HepG2 (cell line): Measurements from ENCODE around the gene PMVK. TPM values are rescaled to one million over a fixed set of nuclear protein-coding genes. Genes with fewer than 3 reads are reported as not detected.

Experiments
- ATAC-seq: fragments of 200-7000 bp; cut with Tn5 transposase; 3 replicates; pipeline ENCODE4 v1.9.1; 2020; ENCODE audit warnings: mild to moderate bottlenecking, moderate library complexity
- BruUV-seq: library from RNA; stranded (reverse); fragments of 400-500 nt; replicated peaks from 2 replicates; lab custom pipeline; 2021; lab: Mats Ljungman, UMichigan
- CTCF ChIA-PET: fragments of 300-600 bp; formaldehyde crosslinking; extraction: SDS; loops from one replicate; lab custom pipeline; 2021; ENCODE audit warnings: low total read pairs, inconsistent platforms, low intra/inter-chr PET ratio; lab: Yijun Ruan, JAX
- POLR2A ChIA-PET: fragments of 350-600 bp; sonication (Branson Sonifier 250); formaldehyde crosslinking; loops from one replicate; lab custom pipeline; 2020; ENCODE audit warnings: antibody characterized with exemption, inconsistent platforms; lab: Yijun Ruan, JAX
- DNase-seq: peaks from one replicate; pipeline ENCODE4 v3.0.0-alpha.2; 2015; ENCODE audit warnings: low spot score
- FAIRE-seq: peaks from 3 replicates; lab custom pipeline; 2011; peaks lifted over from hg19 to GRCh38; lab: Jason Lieb, UNC
- H2AFZ ChIP-seq: one replicate; pipeline ENCODE4 v1.6.1; 2011; ENCODE audit warnings: low read length, inconsistent platforms
- H3K27ac ChIP-seq: fragments of 300-600 bp; 3 replicates; pipeline ENCODE4 v1.8.0; 2011; ENCODE audit warnings: mixed run types, mild to moderate bottlenecking, mixed read lengths, low read length, inconsistent platforms; ENCODE audit not compliant: insufficient read depth; ENCODE audit errors: extremely low read length
- H3K27me3 ChIP-seq, 2 experiments: fragments of 200-600 bp in 1 of 2; 2 replicates in 1 of 2; 3 replicates in 1 of 2; pipeline versions ENCODE4 v1.6.0 to v1.8.0; 2011; ENCODE audit warnings: low read length in 2 of 2, mild to moderate bottlenecking in 2 of 2, moderate library complexity in 2 of 2, inconsistent platforms in 1 of 2; ENCODE audit not compliant: insufficient read depth in 2 of 2, control insufficient read depth in 1 of 2
- H3K36me3 ChIP-seq, 2 experiments: fragments of 200-600 bp in 1 of 2; replicated peaks in 1 of 2; 2 replicates in 1 of 2; 3 replicates in 1 of 2; pipeline versions ENCODE4 v1.5.1 to v1.8.0; 2011; ENCODE audit warnings: low read length in 2 of 2, inconsistent platforms in 1 of 2; ENCODE audit not compliant: insufficient read depth in 2 of 2, control insufficient read depth in 1 of 2
- H3K4me1 ChIP-seq: 2 replicates; pipeline ENCODE4 v1.5.1; 2012; ENCODE audit warnings: low read length, inconsistent platforms; ENCODE audit not compliant: insufficient read depth
- H3K4me2 ChIP-seq: 2 replicates; pipeline ENCODE4 v1.6.0; 2011; ENCODE audit warnings: low read depth, low read length, inconsistent platforms
- H3K4me3 ChIP-seq, 3 experiments: fragments of 200-600 bp in 1 of 3; sonication (generic), shearing (Covaris generic) in 1 of 3; replicated peaks in 1 of 3; 2 replicates each; pipeline ENCODE4 v1.5.1; 2011 to 2016; ENCODE audit warnings: low read length in 3 of 3, inconsistent platforms in 2 of 3, low read depth in 2 of 3, mild to moderate bottlenecking in 2 of 3, control low read depth in 1 of 3, mixed read lengths in 1 of 3; ENCODE audit not compliant: insufficient read depth in 1 of 3
- H3K79me2 ChIP-seq: one replicate; pipeline ENCODE4 v1.6.1; 2011; ENCODE audit warnings: low read length, inconsistent platforms; ENCODE audit not compliant: insufficient read depth
- H3K9ac ChIP-seq: 2 replicates; pipeline ENCODE4 v1.6.0; 2011; ENCODE audit warnings: mild to moderate bottlenecking, low read depth, low read length, inconsistent platforms; ENCODE audit not compliant: insufficient read depth
- H3K9me3 ChIP-seq: 2 replicates; pipeline ENCODE4 v1.5.1; 2012; ENCODE audit warnings: mild to moderate bottlenecking, low read length
- H4K20me1 ChIP-seq: 2 replicates; pipeline ENCODE4 v1.6.0; 2011; ENCODE audit warnings: inconsistent platforms, mild to moderate bottlenecking, low read length, moderate library complexity; ENCODE audit not compliant: insufficient read depth
- ATF7 ChIP-seq, 2 experiments: fragments of 450-650 bp in 1 of 2; sonication (generic) in 1 of 2; formaldehyde crosslinking in 1 of 2; IDR thresholded peaks; 2 replicates each; pipeline versions ENCODE4 v1.4.0 to v1.6.1; 2016 to 2020; ENCODE audit warnings: antibody characterized with exemption in 1 of 2, mild to moderate bottlenecking in 1 of 2, missing genetic modification reagents in 1 of 2
- E2F2 ChIP-seq: sonication (generic); formaldehyde crosslinking; IDR thresholded peaks from 2 replicates; pipeline ENCODE4 v1.4.0; 2020; ENCODE audit warnings: missing genetic modification reagents, borderline replicate concordance
- ETV5 ChIP-seq: IDR thresholded peaks from 2 replicates; pipeline ENCODE4 v1.6.1; 2018; ENCODE audit warnings: missing biosample characterization, missing genetic modification reagents, inconsistent platforms, borderline replicate concordance
- HOXA3 ChIP-seq: sonication (generic); formaldehyde crosslinking; IDR thresholded peaks from 2 replicates; pipeline ENCODE4 v1.5.0; 2020; ENCODE audit warnings: missing genetic modification reagents
- RBFOX2 ChIP-seq: fragments of 200-400 bp; formaldehyde crosslinking; IDR thresholded peaks from 2 replicates; pipeline ENCODE4 v1.6.1; 2017; ENCODE audit warnings: low read depth, mild to moderate bottlenecking, low read length
- RBM22 ChIP-seq: fragments of 200-400 bp; formaldehyde crosslinking; optimal IDR thresholded peaks from 2 replicates; pipeline ENCODE3; 2017; ENCODE audit warnings: mild to moderate bottlenecking, low read length, moderate library complexity
- SYNCRIP ChIP-seq: fragments of 200-400 bp; formaldehyde crosslinking; IDR thresholded peaks from 2 replicates; pipeline ENCODE4 v1.6.1; 2018; ENCODE audit warnings: mild to moderate bottlenecking, low read depth, low read length; ENCODE audit not compliant: insufficient read depth
- TGIF2 ChIP-seq: IDR thresholded peaks from 2 replicates; pipeline ENCODE4 v1.6.1; 2016; ENCODE audit warnings: control low read depth, missing compliant biosample characterization
- THAP8 ChIP-seq: sonication (generic); formaldehyde crosslinking; IDR thresholded peaks from 2 replicates; pipeline ENCODE4 v1.5.1; 2020; ENCODE audit warnings: missing genetic modification reagents, mild to moderate bottlenecking, borderline replicate concordance
- ZBTB21 ChIP-seq: sonication (generic); formaldehyde crosslinking; IDR thresholded peaks from 2 replicates; pipeline ENCODE4 v1.4.0; 2020; ENCODE audit warnings: missing genetic modification reagents
- ZNF597 ChIP-seq: sonication (generic); formaldehyde crosslinking; IDR thresholded peaks from 2 replicates; pipeline ENCODE4 v1.5.0; 2020; ENCODE audit warnings: missing genetic modification reagents
- WGBS: methylation state at CpG from one replicate; pipeline ENCODE4 v1.1.6; 2017; ENCODE audit warnings: low lambda C conversion rate; 5-methylcytosine and 5-hydroxymethylcytosine counted together
- in situ Hi-C: cut with HindIII; loops from 2 replicates; pipeline ENCODE4 v1.10.0; 2017; ENCODE audit warnings: low pct_unique_long_range_greater_than_20kb; ENCODE audit not compliant: extremely low pct_ligation_motif_present
- intact Hi-C: fragments of 100-400 bp; cut with micrococcal nuclease; formaldehyde crosslinking; loops from one replicate; pipeline ENCODE4 v1.10.0; 2022; ENCODE audit not compliant: unreplicated experiment
- polyA plus RNA-seq, 8 experiments: library from polyadenylated mRNA; depleted of rRNA in 3 of 8; stranded (reverse) in 7 of 8; unstranded in 1 of 8; fragments of >200 nt; fragmentation: Illumina TruSeq in 4 of 8; extraction: Trizol in 4 of 8; gene quantifications; 2 replicates each; pipeline versions ENCODE4 v1.2.1 to v1.2.3, GENCODE V29; 2011 to 2016; ENCODE audit warnings: low read depth in 4 of 8, missing spikeins in 1 of 8, mixed read lengths in 1 of 8; ENCODE audit not compliant: insufficient read depth in 1 of 8
- total RNA-seq, 5 experiments: library from RNA; depleted of rRNA; stranded (reverse); fragments of >200 nt; fragmentation: Illumina TruSeq; extraction: Trizol; gene quantifications; 2 replicates each; pipeline ENCODE4 v1.2.3, GENCODE V29; 2016; ENCODE audit warnings: low read depth in 1 of 5

The PMVK gene
- total and polyA plus RNA-seq, 2 of the 13 experiments (the other 11 are each of a cell fraction or from before 2014, with no cell fraction given): 3.9 to 12.6 TPM

DNA sequence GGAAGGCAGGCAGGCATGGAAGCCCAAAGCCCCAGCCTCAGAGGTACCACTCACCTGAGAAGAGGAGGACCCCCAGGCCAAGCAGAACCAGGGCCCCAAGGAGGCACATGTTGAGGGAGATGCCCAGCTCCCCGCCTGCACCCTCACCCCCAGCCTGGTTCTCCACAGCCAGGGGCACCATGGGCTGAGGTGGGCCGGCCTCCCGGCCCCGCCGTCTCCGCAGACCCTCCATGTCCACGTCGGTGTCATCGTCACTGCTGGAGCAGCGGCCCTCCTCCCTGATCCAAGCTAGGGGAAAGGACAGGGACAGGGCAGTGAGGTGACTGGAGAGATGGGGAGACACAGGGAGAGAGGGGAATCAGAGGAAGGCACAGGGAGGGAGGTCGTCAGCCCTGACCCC lies 11.6 kb upstream of the PMVK start:
- WGBS: 97% methylated on average over 10 of the region's 11 CpGs
- no peak overlapping the region for H3K4me2 ChIP-seq
- H3K9ac ChIP-seq: no peak overlapping the region
- no peak overlapping the region for H3K4me3 ChIP-seq
- no peaks in the 10 kb centered on the region for H4K20me1 ChIP-seq
- in situ Hi-C loops: no loop called here
- intact Hi-C loops: no loop called here
- DNase-seq (no peak), ATAC-seq (no peak), FAIRE-seq (no peak)
- H3K36me3 ChIP-seq: peaks cover 4 to 7% of the 10 kb centered on the region in 2 experiments; a peak in 2 of 5 replicates
- no peak overlapping the region for H3K27ac ChIP-seq
- no peaks in the 10 kb centered on the region for H3K9me3 ChIP-seq
- ChIA-PET POLR2A (interaction anchor here (1.7 kb wide), 1 partner anchor 12 kb away, joined by 4 read pairs; the partner anchor contains the start of gene PMVK), CTCF (no interaction called here)
- no peaks in the 10 kb centered on the region for H3K79me2 ChIP-seq
- no peaks in the 10 kb centered on the region for H3K27me3 ChIP-seq
- H3K4me1 ChIP-seq: peaks cover 40% of the 10 kb centered on the region
- BruUV-seq: no TSS peak
- no peak overlapping the region for H2AFZ ChIP-seq
- TF ChIP-seq RBFOX2: peak; percentile 32; the same call in 1 of the 2 replicates
- TF ChIP-seq ZBTB21 (CRISPR knock-in tag): no peak

DNA sequence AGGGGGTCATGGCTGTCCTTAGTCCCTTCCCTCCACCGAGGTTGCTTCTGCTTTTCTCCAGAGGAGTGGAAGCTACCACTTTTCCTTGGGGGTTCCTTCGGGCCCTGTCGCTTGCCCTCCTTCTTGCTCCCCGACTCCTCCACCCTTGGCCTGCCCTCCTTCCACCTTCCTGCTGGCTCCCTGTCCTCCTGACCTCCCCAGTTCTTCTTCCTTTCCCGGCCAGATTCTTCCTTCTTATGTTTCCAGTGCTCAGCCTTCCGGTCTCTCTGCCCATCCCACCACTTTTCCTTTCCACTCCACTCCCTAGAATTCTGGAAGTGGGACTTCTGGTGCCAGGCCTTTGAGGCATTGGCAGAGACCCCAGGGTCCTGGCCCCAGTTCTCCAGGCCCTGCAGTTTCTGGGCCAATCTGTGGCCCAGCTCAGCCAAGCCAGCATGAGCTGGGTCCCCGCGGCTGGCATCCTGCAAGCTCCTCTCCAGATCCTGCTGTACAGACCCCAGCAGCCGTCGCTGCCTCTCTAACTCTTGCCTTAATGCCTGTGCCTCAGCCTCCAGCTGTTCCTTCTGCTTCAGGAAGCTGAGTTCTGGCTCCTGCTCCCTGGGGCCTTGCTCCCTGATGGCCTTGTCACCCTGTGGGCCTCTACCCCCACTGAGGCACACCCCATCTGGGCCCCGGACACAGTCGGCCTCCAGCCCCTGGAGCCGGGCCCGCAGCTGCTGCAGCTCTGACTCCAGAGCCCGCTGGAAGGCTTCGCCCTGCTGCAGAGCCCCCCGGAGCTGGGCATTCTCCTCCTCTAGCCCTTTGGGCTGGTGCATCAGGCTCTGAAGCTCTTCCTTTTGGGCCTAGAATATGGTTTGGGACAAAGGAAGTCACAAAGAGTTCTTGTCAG lies 9.7 kb upstream of the PMVK start:
- POLR2A ChIA-PET: interaction anchor here (2.7 to 3.0 kb wide), 2 partner anchors 10 to 15 kb away, joined by 18 to 22 read pairs; partner anchors contain the start of genes PMVK and PYGO2
- intact Hi-C loops (no loop called here), in situ Hi-C loops (no loop called here)
- H3K4me1 ChIP-seq: peaks cover 47% of the 10 kb centered on the region
- H3K4me2 ChIP-seq: no peak overlapping the region
- H4K20me1 ChIP-seq: no peaks in the 10 kb centered on the region
- no peaks in the 10 kb centered on the region for H3K79me2 ChIP-seq
- 91% methylated on average over 17 of the region's 17 CpGs for WGBS
- H3K27me3 ChIP-seq: no peaks in the 10 kb centered on the region
- peak overlapping the region; percentile 88 for H3K27ac ChIP-seq
- H3K4me3 ChIP-seq: no peak overlapping the region
- FAIRE-seq (no peak), ATAC-seq (no peak), DNase-seq (no peak)
- H3K36me3 ChIP-seq: peaks cover 4 to 6% of the 10 kb centered on the region in 2 experiments; a peak in 2 of 5 replicates
- CTCF ChIA-PET: no interaction called here
- H2AFZ ChIP-seq: no peak overlapping the region
- H3K9ac ChIP-seq: no peak overlapping the region
- H3K9me3 ChIP-seq: no peaks in the 10 kb centered on the region
- no TSS peak for BruUV-seq
- no peak for TF ChIP-seq HOXA3 (CRISPR knock-in tag)
- no peak for TF ChIP-seq THAP8
- no peak for TF ChIP-seq RBM22
- no peak for TF ChIP-seq ZNF597 (CRISPR knock-in tag)
- no peak for TF ChIP-seq ETV5 (CRISPR knock-in tag)
- TF ChIP-seq SYNCRIP: no peak
- no peak for TF ChIP-seq E2F2
- no peak for TF ChIP-seq TGIF2 (CRISPR knock-in tag)
- no peak for TF ChIP-seq ATF7 (IDR thresholded peaks at IDR 0.05)
- TF ChIP-seq ATF7 (CRISPR knock-in tag; IDR thresholded peaks at IDR 0.05): no peak
